ENCODE results near the gene DDX23. TPM values are rescaled to one million over a fixed set of nuclear protein-coding genes. Genes with fewer than 3 reads are reported as not detected.
"Not testable (repeated sequence)": the region's sequence is repeated elsewhere in the genome, so short reads cannot be mapped to it uniquely, and the experiment has no call there.

DDX23 gene
- total RNA-seq, 3 donors from 2014 or later, result 70.0 to 105 (median 91.0) TPM

GRCh38 chr12:48880647-48881046, 28.7 kb upstream of the DDX23 start:
- no peak for ATAC-seq
- no peak for TF ChIP-seq CTCF (IDR thresholded peaks at IDR 0.05)
- H3K4me3 ChIP-seq, result no peak overlapping the region
- DNase-seq, result no peak
- intact Hi-C loops (cut with DNase I, micrococcal nuclease), result no loop called here
- peaks cover 4% of the 10 kb centered on the region for H3K4me1 ChIP-seq (ENCODE audit: low read depth)
- H3K36me3 ChIP-seq (ENCODE audit: low read depth), result no peaks in the 10 kb centered on the region
- no peaks in the 10 kb centered on the region for H3K9me3 ChIP-seq

GRCh38 chr12:48878548-48878947, 26.6 kb upstream of the DDX23 start:
- intact Hi-C loops (cut with DNase I, micrococcal nuclease), result no loop called here
- DNase-seq, result no peak
- TF ChIP-seq CTCF (IDR thresholded peaks at IDR 0.05), result no peak
- Histone ChIP-seq H3K4me1 (ENCODE audit: low read depth) (peaks cover 2% of the 10 kb centered on the region), H3K36me3 (ENCODE audit: low read depth) (no peaks in the 10 kb centered on the region), H3K4me3 (no peak overlapping the region), H3K9me3 (no peaks in the 10 kb centered on the region)
- no peak for ATAC-seq

GRCh38 chr12:48875944-48876515, 24.1 kb upstream of the DDX23 start:
- DNase-seq (no peak), ATAC-seq (no peak)
- intact Hi-C loops (cut with DNase I, micrococcal nuclease), result no loop called here
- no peaks in the 10 kb centered on the region for H3K9me3 ChIP-seq
- H3K4me1 ChIP-seq (ENCODE audit: low read depth), result no peaks in the 10 kb centered on the region
- H3K36me3 ChIP-seq (ENCODE audit: low read depth), result no peaks in the 10 kb centered on the region
- TF ChIP-seq CTCF (IDR thresholded peaks at IDR 0.05), result no peak
- H3K4me3 ChIP-seq, result no peak overlapping the region

GRCh38 chr12:48873534-48873933, 21.6 kb upstream of the DDX23 start:
- DNase-seq; H3K36me3 ChIP-seq (ENCODE audit: low read depth); H3K4me1 ChIP-seq (ENCODE audit: low read depth); ATAC-seq; H3K9me3 ChIP-seq; H3K4me3 ChIP-seq; intact Hi-C loops (cut with DNase I, micrococcal nuclease): not testable (repeated sequence)

- Histone ChIP-seq H3K36me3 (ENCODE audit: low read depth) (no peaks in the 10 kb centered on the region), H3K4me3 (no peak overlapping the region), H3K4me1 (ENCODE audit: low read depth) (no peaks in the 10 kb centered on the region), H3K9me3 (no peaks in the 10 kb centered on the region)
- intact Hi-C loops (cut with DNase I, micrococcal nuclease), result no loop called here
- ATAC-seq, result no peak
- no peak for DNase-seq
- TF ChIP-seq CTCF (IDR thresholded peaks at IDR 0.05), result no peak
These were observed 21.1 kb upstream of the DDX23 start for GRCh38 chr12:48873096-48873495.

GRCh38 chr12:48869191-48869590, 17.2 kb upstream of the DDX23 start:
- no peak for ATAC-seq
- intact Hi-C loops (cut with DNase I, micrococcal nuclease), result no loop called here
- TF ChIP-seq CTCF (IDR thresholded peaks at IDR 0.05), result no peak

More at GRCh38 chr12:48869191-48869590, 17.2 kb upstream of the DDX23 start:
- no peak overlapping the region for H3K4me3 ChIP-seq
- no peak for DNase-seq
- H3K4me1 ChIP-seq (ENCODE audit: low read depth), result peaks cover 14% of the 10 kb centered on the region
- H3K36me3 ChIP-seq (ENCODE audit: low read depth), result no peaks in the 10 kb centered on the region
- no peaks in the 10 kb centered on the region for H3K9me3 ChIP-seq
